Heart left ventricle (tissue), 13 donors: Measurements from ENCODE around the gene KIF12.

Source experiments
- POLR2A ChIP-seq, 2 donors: fragments of 450-650 bp; IDR thresholded peaks; one replicate each; pipeline ENCODE4 v1.6.1; 2017; ENCODE audit warnings: antibody characterized with exemption in 2 of 2, mild to moderate bottlenecking in 2 of 2, moderate library complexity in 2 of 2
- TF ChIP-seq, protein P1 (sequence below), 12 donors: fragments of 200-600 bp; sonication (generic) in 4 of 12; IDR thresholded peaks; one replicate each; pipeline versions ENCODE4 v1.5.0 to v1.8.0; 2018 to 2022; ENCODE audit warnings: antibody characterized with exemption in 12 of 12, mild to moderate bottlenecking in 5 of 12
- donor health status: ischemic (EF 13 %, LVEDD 7.1; RV severe dilation, severe dysfunction).
- donor health status: DM: no; HTN: yes; CAD: no.
- donor health status: DM: no; HTN: no; CAD: no.
- donor health status: ischemic (EF 25% LVEDD 6.9; RV normal size, moderate dysfunction).
- donor health status: ischemic (EF 25% LVEDD 5.7; RV mildly dilated, moderate dysfunction).
- donor health status: ischemic (EF 35%, LVEDD 5.7; RV mildly dilated, moderate dysfunction).
- donor health status: nonischemic (EF 11% LVEDD 7.7; RV severe dilation, severe dysfunction).
- donor health status: DM: yes; HTN: yes; CAD: no.
- donor health status: PGD.
- donor health status: ischemic (EF 29% LVEDD 5.4; RV normal size, mild dysfunction).
- donor health status: nonischemic (EF 23%, LVEDD 6.1; RV moderate dilation, normal function).

DNA sequence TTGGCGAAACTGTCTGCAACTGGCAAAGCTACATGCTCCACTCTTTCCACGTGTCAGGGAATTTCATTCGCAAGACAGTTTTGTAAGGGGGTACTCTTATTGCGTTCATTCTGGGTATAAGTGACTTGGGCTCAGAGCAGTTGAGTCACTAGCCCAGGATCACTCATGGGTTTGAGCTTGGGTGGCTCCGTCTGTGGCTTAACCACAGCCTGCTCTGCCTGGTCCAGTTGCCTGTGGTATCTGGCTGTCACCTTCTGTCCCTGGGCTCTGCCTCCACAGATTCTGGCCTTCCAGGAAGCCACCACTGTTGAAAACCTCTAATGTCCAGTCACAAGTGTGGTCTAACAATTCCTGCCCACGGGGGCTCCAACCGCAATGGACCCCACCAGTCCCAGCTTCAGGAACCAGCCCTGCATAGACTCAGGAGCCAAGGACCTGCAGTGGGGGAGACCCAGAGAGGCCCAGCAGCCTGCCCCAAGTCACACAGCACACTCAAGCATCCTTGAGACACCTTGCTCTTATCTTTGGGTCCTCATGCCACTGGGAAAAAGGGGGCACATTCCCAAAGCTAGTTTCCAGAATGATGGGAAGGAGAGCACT, 10.4 kb downstream of the KIF12 start:
- TF ChIP-seq, protein P1, sequence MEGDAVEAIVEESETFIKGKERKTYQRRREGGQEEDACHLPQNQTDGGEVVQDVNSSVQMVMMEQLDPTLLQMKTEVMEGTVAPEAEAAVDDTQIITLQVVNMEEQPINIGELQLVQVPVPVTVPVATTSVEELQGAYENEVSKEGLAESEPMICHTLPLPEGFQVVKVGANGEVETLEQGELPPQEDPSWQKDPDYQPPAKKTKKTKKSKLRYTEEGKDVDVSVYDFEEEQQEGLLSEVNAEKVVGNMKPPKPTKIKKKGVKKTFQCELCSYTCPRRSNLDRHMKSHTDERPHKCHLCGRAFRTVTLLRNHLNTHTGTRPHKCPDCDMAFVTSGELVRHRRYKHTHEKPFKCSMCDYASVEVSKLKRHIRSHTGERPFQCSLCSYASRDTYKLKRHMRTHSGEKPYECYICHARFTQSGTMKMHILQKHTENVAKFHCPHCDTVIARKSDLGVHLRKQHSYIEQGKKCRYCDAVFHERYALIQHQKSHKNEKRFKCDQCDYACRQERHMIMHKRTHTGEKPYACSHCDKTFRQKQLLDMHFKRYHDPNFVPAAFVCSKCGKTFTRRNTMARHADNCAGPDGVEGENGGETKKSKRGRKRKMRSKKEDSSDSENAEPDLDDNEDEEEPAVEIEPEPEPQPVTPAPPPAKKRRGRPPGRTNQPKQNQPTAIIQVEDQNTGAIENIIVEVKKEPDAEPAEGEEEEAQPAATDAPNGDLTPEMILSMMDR (IDR thresholded peaks at IDR 0.05): no peak
- no peak for TF ChIP-seq POLR2A (IDR thresholded peaks at IDR 0.05)
